Left renal cortex interstitium (tissue), 4 donors: ENCODE measurements around the gene PAQR4. TPM values are rescaled to one million over a fixed set of nuclear protein-coding genes. Genes with fewer than 3 reads are reported as not detected.
"Not testable (repeated sequence)": the region's sequence is repeated elsewhere in the genome, so short reads cannot be mapped to it uniquely, and the experiment has no call there.

ENCODE experiments used
- DNase-seq, 4 donors: peaks; one replicate each; pipeline ENCODE4 v3.0.0-alpha.2; 2013; ENCODE audit warnings: low read depth in 4 of 4, low spot score in 2 of 4, missing footprints in 1 of 4
- polyA plus RNA-seq, 4 donors: library from polyadenylated mRNA; unstranded; fragments of 120-200 nt; gene quantifications; one replicate each; pipeline ENCODE4 v1.2.1, GENCODE V29; 2013; ENCODE audit not compliant: insufficient read length in 4 of 4

PAQR4 gene
- 10 to 100 TPM in 2 of 4 donors, 1 to 10 TPM in 2; 8.7 to 11.4 (median 9.9) TPM for polyA plus RNA-seq

DNA sequence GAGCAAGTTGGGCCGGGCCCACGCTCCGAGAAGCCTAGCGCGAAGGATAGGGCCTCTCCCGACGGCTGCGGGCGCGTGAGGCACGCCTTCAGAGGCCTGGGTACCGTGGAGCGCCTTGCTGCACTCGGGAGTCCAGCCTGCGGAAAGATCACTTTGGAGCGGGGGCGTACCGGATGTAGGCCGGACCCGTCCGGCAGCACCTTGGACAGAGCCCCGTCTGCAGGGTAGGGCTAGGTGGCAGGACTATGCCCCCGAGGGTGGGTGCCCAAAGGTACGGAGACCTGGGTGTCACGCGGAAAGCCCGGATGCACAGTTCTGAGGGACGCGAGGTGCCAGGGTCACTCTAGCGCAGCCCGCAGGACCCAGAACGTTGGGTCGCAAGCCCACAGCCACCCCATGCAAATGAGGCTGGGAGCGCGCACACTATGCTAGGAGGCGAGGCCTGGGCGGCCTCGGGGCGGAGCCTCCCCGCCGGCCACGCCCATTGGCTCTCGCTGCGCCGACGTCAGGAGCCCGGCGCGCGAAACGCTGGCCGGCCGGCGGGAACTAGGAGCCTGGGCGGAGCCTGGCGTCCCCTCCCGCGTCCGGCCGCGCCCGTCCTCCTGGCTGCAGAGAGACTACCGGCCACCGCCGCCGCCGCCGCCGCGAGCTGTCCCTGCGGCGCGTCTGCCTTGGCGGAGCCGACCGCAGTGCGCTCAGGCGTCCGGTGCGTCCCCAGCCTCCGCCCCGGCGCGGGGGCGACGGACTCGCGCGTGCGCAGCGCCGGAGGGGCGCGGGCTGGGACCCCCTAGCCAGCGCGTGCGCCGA is at the start of gene PAQR4:
TSS of gene PAQR4 (plus strand) at position 611 of the 807 bp plus-strand sequence. CDS start 327 bp downstream, outside the sequence.
- DNase-seq: peak; percentile 72 to 82 (median 78)

DNA sequence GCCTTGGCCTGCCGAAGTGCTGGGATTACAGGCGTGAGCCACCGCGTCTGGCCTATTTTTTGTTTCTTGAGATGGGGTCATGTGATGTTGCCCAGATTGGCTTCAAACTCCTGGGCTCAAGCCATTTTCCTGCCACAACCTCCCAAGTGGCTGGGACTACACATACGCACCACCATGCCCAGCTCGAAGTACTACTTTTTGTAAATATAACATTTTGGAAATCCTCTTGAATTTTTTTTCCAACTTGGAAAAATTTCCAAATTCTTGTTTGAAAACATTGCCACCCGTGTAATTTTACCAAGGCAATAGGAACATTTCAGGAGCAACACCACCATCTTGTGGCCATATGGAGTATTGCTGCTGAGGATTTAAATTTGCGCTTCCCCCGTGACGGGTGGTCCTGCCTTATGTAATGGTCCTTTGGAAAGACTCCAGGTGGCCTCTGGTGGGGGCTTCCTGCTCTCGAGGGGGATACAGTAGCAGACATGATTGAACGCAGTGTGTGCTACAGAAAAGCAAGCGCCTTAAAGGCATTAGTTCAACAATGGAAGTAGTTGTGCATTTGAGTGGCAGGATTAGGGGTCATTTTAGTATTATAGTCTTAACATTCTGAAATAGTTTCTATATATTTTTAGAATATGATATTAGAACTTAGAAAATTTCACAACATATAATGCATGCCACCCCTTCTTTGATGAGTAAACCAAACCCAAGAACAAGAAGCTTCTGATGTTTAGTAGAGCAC is 49.5 kb upstream of the PAQR4 start:
- DNase-seq: peak in 3 of 4 donors; percentile 50 to 73 (median 50)

DNA sequence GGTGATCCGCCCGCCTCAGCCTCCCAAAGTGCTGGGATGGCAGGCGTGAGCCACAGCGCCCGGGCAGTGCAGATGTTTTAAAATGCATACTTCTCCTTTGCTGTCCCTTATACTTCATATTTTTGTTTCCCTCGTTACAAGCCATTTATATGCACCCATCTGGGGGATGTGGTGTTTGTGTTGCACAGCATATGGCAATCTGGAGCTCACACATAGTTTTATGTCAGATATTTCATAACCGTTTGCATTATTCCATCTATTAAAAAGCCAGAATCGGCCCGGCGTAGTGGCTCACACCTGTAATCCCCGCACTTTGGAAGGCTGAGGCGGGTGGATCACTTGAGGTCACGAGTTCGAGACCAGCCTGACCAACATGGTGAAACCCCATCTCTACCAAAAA is 45.7 kb upstream of the PAQR4 start:
- DNase-seq: no peak

DNA sequence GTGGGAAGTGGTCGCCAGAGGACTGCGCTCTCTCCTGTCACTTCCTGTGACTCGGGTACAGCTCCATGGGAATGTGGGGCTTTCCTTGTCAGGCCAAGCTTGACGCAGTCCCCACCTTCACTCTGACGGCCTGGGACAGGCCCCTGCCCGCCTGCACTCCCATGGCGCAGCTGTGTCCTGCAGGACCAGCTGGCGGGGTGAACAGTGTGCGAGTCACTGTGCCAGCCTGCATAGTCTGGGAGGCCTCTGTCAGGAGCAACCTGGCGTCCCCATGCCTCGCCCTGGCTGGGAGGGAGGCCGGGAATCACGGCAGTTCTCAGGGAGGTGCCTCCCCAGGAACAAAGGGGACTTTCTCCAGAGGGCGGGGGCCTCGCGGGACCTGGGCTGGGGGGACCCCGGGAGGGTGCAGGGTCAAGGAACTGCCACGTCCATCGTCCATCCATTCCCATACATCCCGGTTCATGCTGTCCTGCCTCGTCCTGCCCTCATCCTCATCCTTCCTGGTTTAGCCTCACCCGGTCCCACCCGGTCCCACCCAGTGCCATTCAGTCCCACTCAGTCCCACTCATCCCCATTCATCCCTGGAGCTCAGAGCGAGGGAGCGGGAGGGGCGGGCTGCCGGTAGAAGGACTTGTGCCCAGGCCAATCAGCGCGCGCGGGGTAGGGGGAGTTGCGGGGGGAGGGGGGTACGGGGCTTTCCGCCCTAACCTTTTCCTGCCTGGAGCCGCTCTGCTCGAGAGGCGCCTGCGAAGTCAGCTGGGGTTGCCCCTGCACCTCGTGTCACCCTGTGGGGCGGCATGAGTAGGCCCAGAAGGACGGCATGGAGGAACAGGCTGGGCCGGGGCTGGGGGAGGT is 44.0 kb upstream of the PAQR4 start:
- DNase-seq: no peak

DNA sequence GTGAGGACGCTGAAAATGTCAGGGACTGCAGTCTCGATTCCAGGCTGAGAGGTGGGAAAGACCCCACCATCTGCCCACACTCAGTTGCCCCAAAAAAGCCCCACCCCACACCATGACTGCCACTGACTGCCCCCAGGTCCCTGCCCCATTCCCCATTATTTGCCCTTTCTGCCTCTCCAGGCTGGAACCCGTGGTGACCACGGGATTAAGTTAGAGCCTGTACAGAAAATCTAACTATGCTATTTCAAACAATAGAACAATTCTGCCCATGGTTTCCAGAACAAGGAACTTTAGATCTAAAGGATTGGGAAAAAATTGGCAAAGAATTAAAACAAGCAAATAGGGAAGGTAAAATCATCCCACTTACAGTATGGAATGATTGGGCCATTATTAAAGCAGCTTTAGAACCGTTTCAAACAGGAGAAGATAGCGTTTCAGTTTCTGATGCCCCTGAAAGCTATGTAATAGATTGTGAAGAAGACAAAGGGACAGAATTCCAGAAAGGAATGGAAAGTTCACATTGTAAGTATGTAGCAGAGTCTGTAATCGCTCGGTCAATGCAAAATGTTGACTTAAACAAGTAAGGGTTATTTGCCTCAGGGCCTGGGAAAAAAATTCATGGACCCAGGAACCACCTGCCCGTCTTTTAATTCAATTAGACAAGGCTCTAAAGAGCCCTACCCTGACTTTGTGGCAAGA is 43.0 kb upstream of the PAQR4 start:
- no peak for DNase-seq

DNA sequence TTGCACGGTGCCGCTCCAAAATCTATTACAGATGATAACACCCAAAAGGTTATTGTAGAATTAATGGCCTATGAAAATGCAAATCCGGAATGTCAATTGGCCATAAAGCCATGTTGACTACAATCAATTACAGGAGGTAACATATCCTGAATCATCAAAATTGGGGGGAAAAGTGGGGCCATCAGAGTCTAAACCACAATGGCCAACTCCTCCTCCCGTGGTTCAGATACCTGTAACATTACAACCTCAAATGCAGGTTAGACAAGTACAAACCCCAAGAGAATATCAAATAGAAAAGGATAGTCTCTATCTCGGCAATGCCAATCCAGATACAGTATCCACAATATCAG is 42.5 kb upstream of the PAQR4 start:
- no peak for DNase-seq

DNA sequence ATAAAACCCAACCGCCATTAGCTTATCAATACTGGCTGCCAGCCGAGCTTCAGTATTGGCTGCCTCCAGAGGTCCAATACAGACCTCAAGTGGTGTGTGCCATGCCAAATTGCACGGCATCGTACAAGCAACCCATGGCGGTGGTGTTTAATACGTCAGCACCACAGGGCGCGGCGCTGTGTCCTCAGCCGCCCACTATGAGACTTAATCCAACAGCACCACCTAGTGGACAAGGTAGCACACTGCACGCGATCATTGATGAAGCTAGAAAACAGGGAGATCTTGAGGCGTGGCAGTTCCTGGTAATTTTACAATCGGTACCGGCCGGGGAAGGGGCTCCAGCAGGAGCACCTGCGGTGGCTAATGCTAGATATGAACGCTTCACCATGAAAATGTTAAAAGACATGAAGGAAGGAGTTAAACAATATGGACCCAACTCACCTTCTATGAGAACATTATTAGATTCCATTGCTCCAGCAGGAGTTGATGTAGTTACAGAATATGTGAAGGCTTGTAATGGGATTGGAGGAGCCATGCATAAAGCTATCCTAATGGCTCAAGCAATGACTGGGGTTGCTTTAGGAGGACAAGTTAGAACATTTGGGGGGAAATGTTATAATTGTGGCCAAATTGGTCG is 42.0 kb upstream of the PAQR4 start:
- DNase-seq: peak in 2 of 4 donors; percentile 60 to 84

DNA sequence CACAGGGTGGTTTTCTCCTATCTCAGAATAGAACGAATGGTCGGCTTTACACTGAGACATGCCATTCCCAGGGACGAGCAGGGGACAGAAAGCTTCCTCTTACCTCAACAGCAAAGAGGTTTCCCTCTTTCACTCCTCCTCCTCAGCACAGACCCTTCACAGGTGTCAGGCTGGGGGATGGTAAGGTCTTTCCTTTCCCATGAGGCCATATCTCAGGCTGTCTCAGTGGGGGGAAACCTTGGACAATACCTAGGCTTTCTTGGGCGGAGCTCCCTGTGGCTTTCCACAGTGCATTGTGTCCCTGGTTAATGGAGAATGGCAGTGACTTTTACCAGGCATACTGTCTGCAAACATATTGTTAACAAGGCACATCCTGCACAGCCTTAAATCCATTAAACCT is 41.0 kb upstream of the PAQR4 start:
- not testable (repeated sequence) for DNase-seq

DNA sequence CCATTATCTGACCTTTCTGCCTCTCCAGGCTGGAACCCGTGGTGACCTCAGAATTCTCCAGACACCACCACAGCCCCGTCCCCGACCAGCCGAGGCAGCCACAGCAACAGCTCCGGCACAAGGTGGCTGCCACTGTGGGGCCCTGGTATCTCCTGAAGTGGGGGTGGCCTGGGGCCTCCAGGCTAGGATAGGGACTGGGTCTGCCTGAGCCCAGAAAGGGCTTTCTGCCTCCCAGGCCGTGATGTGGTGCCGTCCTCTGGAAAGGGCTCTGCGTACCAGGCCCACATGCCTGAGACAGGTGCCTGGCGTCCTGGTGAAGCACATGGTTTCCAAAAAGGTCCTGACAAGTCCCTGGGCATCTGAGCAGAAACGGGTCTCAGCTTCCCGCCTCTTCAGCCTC is 40.4 kb upstream of the PAQR4 start:
- DNase-seq: no peak

DNA sequence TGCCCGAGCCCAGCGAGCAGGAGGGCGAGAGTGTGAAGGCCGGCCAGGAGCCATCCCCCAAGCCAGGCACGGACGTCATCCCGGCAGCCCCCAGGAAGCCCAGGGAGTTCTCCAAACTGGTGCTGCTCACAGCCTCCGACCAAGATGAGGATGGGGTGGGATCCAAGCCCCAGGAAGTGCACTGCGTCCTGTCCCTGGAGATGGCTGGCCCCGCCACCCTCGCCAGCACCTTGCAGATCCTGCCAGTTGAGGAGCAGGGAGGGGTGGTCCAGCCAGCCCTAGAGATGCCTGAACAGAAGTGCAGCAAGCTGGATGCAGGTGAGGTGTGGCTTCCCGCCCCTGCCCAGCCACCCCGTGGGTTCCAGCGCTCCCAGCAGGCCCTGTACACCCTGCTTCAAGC is 39.5 kb upstream of the PAQR4 start:
- no peak for DNase-seq

DNA sequence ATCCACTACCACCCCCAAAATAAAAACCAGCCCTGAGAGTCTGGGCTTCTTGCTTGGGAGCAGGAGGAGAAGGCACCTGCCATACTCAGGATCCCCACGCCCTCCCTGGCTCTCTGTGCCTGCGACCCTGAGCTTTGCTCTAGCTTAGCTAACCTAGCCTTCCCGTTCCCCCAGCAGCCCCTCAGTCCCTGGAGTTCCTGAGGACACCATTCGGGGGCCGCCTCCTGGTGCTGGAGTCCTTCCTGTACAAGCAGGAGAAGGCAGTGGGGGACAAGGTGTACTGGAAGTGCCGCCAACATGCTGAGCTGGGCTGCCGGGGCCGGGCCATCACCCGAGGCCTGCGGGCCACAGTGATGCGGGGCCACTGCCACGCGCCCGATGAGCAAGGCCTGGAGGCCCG is 38.9 kb upstream of the PAQR4 start:
- no peak for DNase-seq

DNA sequence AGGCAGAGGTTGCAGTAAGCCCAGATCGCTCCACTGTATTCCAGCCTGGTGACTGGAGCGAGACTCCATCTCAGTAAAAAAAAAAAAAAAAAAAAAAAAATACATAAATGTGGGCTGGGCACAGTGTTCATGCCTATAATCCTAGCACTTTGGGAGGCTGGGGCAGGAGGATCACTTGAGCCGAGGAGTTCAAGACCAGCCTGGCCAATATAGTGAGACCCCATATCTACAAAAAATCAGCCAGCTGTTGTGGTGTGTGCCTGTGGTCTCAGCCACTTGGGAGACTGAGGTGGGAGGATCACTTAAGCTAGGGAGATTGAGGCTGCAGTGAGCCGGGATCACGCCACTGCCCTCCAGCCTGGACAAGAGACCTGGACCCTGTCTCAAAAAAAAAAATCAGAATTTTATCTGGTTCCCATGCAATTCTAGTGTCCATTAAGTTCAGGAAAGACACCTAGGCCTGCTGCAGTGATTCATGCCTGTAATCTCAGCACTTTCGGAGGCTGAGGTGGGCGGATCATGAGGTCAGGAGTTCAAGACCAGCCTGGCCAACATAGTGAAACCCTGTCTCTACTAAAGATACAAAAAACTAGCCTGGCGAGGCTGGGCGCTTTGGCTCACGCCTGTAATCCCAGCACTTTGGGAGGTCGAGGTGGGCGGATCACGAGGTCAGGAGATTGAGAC is 37.8 kb upstream of the PAQR4 start:
- DNase-seq: not testable (repeated sequence)

DNA sequence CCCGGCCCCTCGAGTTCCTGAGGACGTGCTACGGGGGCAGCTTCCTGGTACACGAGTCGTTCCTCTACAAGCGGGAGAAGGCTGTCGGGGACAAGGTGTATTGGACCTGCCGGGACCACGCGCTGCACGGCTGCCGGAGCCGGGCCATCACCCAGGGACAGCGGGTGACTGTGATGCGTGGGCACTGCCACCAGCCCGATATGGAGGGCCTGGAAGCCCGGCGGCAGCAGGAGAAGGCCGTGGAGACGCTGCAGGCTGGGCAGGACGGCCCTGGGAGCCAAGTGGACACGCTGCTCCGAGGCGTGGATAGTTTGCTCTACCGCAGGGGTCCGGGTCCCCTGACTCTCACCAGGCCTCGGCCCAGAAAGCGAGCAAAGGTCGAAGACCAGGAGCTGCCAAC is 36.0 kb upstream of the PAQR4 start:
- no peak for DNase-seq

DNA sequence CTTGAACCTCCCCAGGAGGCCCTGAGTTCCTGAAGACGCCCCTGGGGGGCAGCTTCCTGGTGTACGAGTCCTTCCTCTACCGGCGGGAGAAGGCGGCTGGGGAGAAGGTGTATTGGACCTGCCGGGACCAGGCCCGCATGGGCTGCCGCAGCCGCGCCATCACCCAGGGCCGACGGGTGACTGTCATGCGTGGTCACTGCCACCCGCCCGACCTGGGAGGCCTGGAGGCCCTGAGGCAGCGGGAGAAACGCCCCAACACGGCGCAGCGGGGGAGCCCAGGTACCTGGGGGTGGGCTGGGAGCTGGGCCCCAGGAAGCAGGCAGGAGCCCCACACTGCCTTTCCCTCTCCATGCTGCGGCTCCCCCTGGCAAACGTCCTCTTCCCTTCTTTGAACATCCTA is 35.4 kb upstream of the PAQR4 start:
- no peak for DNase-seq

DNA sequence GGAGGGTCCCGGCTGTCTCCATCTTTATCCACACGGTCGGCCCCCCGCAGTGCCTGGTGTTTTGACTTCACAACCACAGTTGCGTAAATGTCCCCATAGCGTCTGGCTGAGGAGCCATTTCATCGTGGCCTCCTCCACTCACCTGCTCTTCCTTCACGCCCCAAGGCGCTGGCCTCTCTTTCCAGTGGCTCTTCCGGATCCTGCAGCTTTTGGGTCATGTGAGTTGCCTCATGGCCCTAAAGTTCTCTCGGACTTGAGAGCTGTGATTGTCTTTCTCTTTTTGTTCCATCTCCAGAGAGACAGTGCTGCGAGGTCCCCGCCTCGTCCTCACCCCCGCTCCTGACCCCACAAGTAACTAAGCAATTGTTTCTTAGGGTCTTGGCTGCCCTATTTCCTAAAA is 34.7 kb upstream of the PAQR4 start:
- DNase-seq: no peak

DNA sequence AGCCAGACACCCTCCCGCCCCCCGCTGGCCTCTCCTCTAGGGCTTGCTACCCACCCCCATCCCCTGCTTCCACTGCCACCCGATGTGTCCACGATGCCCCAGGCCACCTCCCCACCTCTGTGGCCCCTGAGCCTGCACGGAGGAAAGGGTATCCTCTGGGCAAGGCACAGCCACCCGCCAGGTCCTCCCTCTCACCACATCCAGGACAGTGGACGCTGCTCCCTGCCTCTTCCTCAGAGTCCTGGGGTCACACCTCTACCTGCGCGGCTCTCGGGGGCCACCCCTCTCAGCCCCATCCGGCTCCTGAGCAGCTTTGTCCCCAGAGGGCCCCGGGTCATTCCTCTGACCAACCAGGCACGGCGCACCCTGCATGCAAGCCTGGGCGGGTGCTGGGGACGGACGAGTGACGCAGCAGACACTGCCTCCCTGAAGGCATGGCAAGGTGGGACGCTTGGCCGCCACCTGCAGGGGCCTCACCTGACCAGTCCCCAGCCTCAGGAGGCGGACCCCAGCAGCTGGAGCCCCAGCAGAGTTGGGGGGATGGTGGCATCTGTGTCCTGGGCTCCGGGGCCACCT is 32.6 kb upstream of the PAQR4 start:
- no peak for DNase-seq

DNA sequence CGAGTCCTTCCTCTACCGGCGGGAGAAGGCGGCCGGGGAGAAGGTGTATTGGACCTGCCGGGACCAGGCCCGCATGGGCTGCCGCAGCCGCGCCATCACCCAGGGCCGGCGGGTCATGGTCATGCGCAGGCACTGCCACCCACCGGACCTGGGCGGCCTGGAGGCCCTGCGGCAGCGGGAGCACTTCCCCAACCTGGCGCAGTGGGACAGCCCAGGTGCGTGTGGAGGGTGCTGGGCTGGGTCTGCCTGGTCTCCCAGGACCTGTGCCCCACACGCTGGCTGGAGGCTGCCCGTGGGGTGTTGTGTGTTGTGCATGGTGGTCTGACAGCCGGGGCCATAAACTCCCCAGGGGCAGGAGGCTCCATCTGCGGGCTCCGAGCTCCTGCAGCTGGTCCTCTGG is 32.0 kb upstream of the PAQR4 start:
- DNase-seq: no peak

DNA sequence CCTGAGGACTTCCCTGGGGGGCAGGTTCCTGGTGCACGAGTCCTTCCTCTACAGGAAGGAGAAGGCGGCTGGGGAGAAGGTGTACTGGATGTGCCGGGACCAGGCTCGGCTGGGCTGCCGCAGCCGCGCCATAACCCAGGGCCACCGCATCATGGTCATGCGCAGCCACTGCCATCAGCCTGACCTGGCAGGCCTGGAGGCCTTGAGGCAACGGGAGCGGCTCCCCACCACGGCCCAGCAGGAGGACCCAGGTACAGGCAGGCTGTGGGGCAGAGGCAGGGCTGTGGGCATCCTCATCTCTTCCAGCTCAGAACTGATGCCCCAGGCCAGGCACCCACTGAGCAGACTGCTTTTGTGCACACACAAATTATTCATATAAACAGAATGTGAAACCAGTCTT is 30.9 kb upstream of the PAQR4 start:
- DNase-seq: no peak

DNA sequence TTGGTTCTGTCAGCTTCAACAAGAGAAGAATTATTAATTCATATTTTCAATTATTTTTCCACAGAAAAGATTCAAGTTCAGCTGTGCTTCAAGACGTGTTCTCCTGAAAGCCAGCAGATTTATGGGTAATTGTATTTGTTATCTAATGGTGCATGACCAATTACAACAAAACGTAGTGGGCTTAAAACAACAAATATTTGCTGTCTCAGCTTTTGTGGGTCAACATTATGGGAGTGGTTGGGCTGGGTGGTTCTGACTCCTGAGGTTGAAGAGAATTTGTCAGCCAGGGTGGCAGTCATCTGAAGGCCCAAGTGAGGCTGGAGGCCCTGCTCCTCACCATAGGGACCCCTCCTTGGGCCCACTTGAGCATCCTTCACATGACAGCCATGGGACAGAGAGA is 29.2 kb upstream of the PAQR4 start:
- DNase-seq: no peak
